Activated CD8-positive, alpha-beta memory T cell treated with anti-CD3 and anti-CD28 coated beads, Interleukin-2, amount 50 U/mL, for 1 hour (primary cell): Measurements from ENCODE around the gene SNX6.
"Not testable (repeated sequence)": the region's sequence is repeated elsewhere in the genome, so short reads cannot be mapped to it uniquely, and the experiment has no call there.

ENCODE experiments used
- DNase-seq: peaks from one replicate; pipeline ENCODE4 v3.0.0-alpha.2; 2020; ENCODE audit errors: extremely low read depth

Gene SNX6

GRCh38 chr14:34521071-34521470, 108.9 kb downstream of the SNX6 start:
- not testable (repeated sequence) for DNase-seq

GRCh38 chr14:34520304-34520970, 109.5 kb downstream of the SNX6 start:
- DNase-seq = not testable (repeated sequence)
